Heart right ventricle (tissue), 16 donors: ENCODE results near the gene AKR1C1. TPM values are rescaled to one million over a fixed set of nuclear protein-coding genes. Genes with fewer than 3 reads are reported as not detected.
"Not testable (repeated sequence)": the region's sequence is repeated elsewhere in the genome, so short reads cannot be mapped to it uniquely, and the experiment has no call there.

Experiments used
- ATAC-seq, 8 donors: fragments of 200-7000 bp; cut with Tn5 transposase; one replicate each; pipeline ENCODE4 v1.9.1; 2020; ENCODE audit warnings: mild to moderate bottlenecking in 8 of 8, moderate library complexity in 8 of 8, moderate number of reproducible peaks in 1 of 8
- DNase-seq, 2 donors: peaks; one replicate each; pipeline ENCODE4 v3.0.0-alpha.2; 2020
- H3K27ac ChIP-seq, 10 donors: fragments of 200-600 bp; sonication (generic) in 2 of 10; one replicate each; pipeline versions ENCODE4 v1.5.0 to v1.8.0; 2020 to 2022; ENCODE audit warnings: mild to moderate bottlenecking in 3 of 10
- H3K27me3 ChIP-seq, 7 donors: fragments of 200-600 bp; one replicate each; pipeline ENCODE4 v1.8.0; 2021 to 2022; ENCODE audit warnings: mild to moderate bottlenecking in 2 of 7
- H3K36me3 ChIP-seq, 9 donors: fragments of 200-600 bp; sonication (generic) in 1 of 9; one replicate each; pipeline versions ENCODE4 v1.5.0 to v1.8.0; 2020 to 2022; ENCODE audit warnings: mild to moderate bottlenecking in 2 of 9
- H3K4me1 ChIP-seq, 9 donors: fragments of 200-600 bp; sonication (generic) in 1 of 9; one replicate each; pipeline versions ENCODE4 v1.5.0 to v1.8.0; 2020 to 2022; ENCODE audit warnings: mild to moderate bottlenecking in 4 of 9
- H3K4me3 ChIP-seq, 10 donors: fragments of 200-600 bp; sonication (generic) in 2 of 10; one replicate each; pipeline versions ENCODE4 v1.5.0 to v1.8.0; 2020 to 2022; ENCODE audit warnings: mild to moderate bottlenecking in 7 of 10, moderate library complexity in 2 of 10
- H3K9me3 ChIP-seq, 11 donors: fragments of 200-600 bp in 10 of 11; sonication (generic) in 2 of 11; one replicate each; pipeline versions ENCODE4 v1.5.0 to v1.8.0; 2013 to 2022; ENCODE audit warnings: mild to moderate bottlenecking in 2 of 11, control low read depth in 1 of 11, moderate library complexity in 1 of 11
- WGBS, 2 donors: extraction: QIAGEN DNeasy Blood & Tissue Kit; methylation state at CpG; one replicate each; pipeline ENCODE4 v1.1.7; 2013; ENCODE audit warnings: inconsistent platforms in 1 of 2; 5-methylcytosine and 5-hydroxymethylcytosine counted together
- intact Hi-C, 10 donors: fragments of 100-400 bp; cut with DNase I; formaldehyde crosslinking; loops; one replicate each; pipeline versions ENCODE4 v1.11.1 to v1.14.2; 2022
- polyA plus RNA-seq, 2 donors: library from polyadenylated mRNA; stranded (reverse); fragments of 200-250 nt; gene quantifications; one replicate each; pipeline ENCODE4 v1.2.3, GENCODE V29; 2013
- total RNA-seq, 10 donors: library from RNA; stranded (reverse); fragmentation: NEBNext Ultra II Directional in 3 of 10; extraction: Animal tissue kit (Norgen Biotek cat#: 25700) in 3 of 10; gene quantifications; one replicate each; pipeline versions ENCODE4 v1.2.1 to v1.2.4, GENCODE V29; 2021 to 2023
- TF ChIP-seq, protein P1 (sequence below), 9 donors: fragments of 200-600 bp; sonication (generic) in 2 of 9; IDR thresholded peaks; one replicate each; pipeline versions ENCODE4 v1.5.0 to v1.8.0; 2021 to 2022; ENCODE audit warnings: antibody characterized with exemption in 9 of 9, mild to moderate bottlenecking in 5 of 9, moderate library complexity in 1 of 9
- donor health status: Arrhythmogenic right ventricular cardiomyopathy.
- donor health status: ischemic (EF 13 %, LVEDD 7.1; RV severe dilation, severe dysfunction).
- donor health status: healthy with polysubstance abuse.
- donor health status: DM: no; HTN: yes; CAD: no.
- donor health status: DM: no; HTN: no; CAD: no.
- donor health status: ischemic (EF 25% LVEDD 6.9; RV normal size, moderate dysfunction).
- donor health status: ischemic (EF 25% LVEDD 5.7; RV mildly dilated, moderate dysfunction).
- donor health status: healthy.
- donor health status: DM: yes; HTN: yes; CAD: no.
- donor health status: Ischemic cardiomyopathy.
- donor health status: ischemic (EF 35%, LVEDD 5.7; RV mildly dilated, moderate dysfunction).
- donor health status: nonischemic (EF 11% LVEDD 7.7; RV severe dilation, severe dysfunction).
- donor health status: DM: yes; HTN: yes; CAD: no.
- donor health status: PGD.
- donor health status: ischemic (EF 29% LVEDD 5.4; RV normal size, mild dysfunction).
- donor health status: nonischemic (EF 23%, LVEDD 6.1; RV moderate dilation, normal function).

AKR1C1 gene
- total and polyA plus RNA-seq, 12 donors, result 6.6 to 131 (median 15.5) TPM

DNA sequence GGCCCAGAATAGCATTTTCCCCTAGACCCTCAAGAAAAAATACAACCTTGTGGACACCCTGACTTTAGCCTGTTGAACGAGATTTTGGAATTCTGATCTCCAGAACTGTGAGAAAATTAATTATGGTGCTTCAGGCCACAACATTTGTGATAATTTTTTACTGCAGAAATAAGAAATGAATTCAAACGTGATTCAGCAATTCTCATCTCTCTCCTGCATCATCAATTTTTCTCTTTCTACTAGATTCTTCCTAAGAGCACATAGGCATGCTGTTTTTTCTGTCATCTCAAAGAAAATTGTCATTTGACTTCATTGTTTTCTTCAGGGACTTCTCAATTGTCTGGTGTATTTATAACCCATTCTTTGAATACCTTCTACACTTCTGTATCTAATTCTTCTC, 49.4 kb downstream of the AKR1C1 start:
- Histone ChIP-seq H3K4me1 (peaks cover 0 to 8% (median 0%) of the 10 kb centered on the region in 9 donors), H3K9me3 (no peaks in the 10 kb centered on the region), H3K27me3 (no peaks in the 10 kb centered on the region), H3K4me3 (no peak overlapping the region), H3K36me3 (no peaks in the 10 kb centered on the region), H3K27ac (no peak overlapping the region)
- no peak for ATAC-seq
- intact Hi-C loops, result loop anchor here in 4 of 10 donors (10.0 kb wide), 3 partner anchors 62 to 272 kb away; partner anchors contain the start of gene AKR1C3 (in 2 of the 4)
- DNase-seq, result no peak
- TF ChIP-seq, protein P1, sequence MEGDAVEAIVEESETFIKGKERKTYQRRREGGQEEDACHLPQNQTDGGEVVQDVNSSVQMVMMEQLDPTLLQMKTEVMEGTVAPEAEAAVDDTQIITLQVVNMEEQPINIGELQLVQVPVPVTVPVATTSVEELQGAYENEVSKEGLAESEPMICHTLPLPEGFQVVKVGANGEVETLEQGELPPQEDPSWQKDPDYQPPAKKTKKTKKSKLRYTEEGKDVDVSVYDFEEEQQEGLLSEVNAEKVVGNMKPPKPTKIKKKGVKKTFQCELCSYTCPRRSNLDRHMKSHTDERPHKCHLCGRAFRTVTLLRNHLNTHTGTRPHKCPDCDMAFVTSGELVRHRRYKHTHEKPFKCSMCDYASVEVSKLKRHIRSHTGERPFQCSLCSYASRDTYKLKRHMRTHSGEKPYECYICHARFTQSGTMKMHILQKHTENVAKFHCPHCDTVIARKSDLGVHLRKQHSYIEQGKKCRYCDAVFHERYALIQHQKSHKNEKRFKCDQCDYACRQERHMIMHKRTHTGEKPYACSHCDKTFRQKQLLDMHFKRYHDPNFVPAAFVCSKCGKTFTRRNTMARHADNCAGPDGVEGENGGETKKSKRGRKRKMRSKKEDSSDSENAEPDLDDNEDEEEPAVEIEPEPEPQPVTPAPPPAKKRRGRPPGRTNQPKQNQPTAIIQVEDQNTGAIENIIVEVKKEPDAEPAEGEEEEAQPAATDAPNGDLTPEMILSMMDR (IDR thresholded peaks at IDR 0.05), result no peak
- WGBS, 2 donors, result 69 to 82% methylated on average over 2 of the region's 2 CpGs

DNA sequence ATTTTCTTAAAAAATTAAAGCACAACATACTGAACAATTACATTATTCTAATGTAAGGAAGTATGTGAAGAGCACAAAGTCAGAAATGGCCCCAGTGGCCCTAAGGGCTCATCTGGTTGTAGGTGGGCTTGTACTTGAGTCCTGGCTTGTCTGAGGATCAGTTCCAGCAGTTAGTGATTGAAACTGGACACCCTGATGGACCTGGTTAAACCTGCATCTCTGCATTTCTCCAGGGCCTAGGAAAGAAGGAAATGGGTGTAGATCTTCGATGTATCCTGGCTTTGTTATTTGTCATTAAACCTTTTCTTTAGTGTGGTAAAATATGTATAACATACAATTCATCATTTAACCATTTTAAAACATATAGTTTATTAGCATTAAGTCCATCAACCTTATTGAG, 50.2 kb downstream of the AKR1C1 start:
- H3K27me3 ChIP-seq, result no peaks in the 10 kb centered on the region
- H3K9me3 ChIP-seq, result no peaks in the 10 kb centered on the region
- TF ChIP-seq, protein P1 (IDR thresholded peaks at IDR 0.05), result no peak
- H3K36me3 ChIP-seq, result no peaks in the 10 kb centered on the region
- intact Hi-C loops, result loop anchor here in 4 of 10 donors (10.0 kb wide), 3 partner anchors 61 to 271 kb away; partner anchors contain the start of gene AKR1C3 (in 2 of the 4)
- 81 to 85% methylated on average over 1 of the region's 1 CpG for WGBS, 2 donors
- DNase-seq (no peak), ATAC-seq (no peak)
- H3K4me1 ChIP-seq, result peaks cover 0 to 15% (median 0%) of the 10 kb centered on the region in 9 donors
- no peak overlapping the region for H3K27ac ChIP-seq
- H3K4me3 ChIP-seq, result no peak overlapping the region

DNA sequence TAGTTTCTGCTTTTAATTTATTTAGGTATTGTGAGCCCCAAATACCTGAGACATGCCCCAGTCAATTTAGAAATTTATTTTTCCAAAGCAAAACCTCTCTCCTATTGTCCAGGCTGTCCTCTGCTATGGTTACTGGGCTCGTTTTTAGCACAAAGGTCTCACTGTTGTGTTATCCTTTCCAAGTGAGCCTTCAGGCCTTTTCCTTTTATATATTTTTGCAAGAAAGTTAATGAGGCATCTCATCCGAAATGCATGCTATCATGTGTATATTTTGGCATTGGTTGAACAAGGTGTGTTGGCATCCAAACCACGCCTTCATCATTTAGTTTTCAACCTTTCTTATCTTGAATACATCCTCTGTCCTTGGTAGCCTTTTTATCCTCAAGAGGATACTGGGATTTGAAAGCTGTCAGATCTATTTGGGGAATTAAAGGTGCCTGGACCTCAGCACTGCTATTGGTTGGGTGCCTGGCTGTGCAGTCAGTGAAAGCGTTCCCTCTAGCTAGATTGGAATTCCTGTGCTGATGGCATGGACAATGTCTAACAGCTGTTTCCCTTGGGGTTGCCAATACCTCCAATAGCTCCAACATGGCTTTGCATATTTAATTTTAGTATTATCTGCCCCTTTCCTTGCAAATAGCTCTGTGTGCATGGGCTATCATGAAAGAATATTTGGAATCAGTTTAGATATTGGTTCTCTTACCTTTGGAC, 51.1 kb downstream of the AKR1C1 start:
- intact Hi-C loops, result loop anchor here in 4 of 10 donors (10.0 kb wide), 3 partner anchors 60 to 270 kb away; partner anchors contain the start of gene AKR1C3 (in 2 of the 4)
- not testable (repeated sequence) for H3K4me3 ChIP-seq, DNase-seq, H3K27ac ChIP-seq, H3K36me3 ChIP-seq, ATAC-seq, H3K9me3 ChIP-seq, H3K27me3 ChIP-seq
- WGBS, 2 donors, result 54 to 58% methylated on average over 4 of the region's 4 CpGs
- H3K4me1 ChIP-seq, result peaks cover 0 to 25% (median 9%) of the 10 kb centered on the region in 9 donors

DNA sequence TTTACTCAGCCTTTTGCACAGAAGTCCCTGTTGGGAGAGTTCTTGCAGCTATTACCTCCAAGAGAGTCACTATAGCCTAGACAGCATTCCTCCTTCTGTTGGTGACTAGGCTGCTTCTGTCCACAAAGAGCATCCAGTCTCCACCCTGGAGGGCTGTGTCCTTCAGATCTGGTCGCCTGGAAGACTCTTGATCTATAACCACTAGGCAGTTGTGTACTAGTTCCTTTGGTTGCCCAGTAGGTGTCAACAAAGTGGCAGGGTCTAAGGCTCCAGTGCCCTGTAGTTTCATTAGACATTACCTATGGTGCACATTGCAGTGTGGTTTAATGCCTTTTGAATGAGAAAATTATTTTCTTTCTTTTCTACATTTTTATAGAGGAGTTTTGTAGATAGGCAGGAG, 51.7 kb downstream of the AKR1C1 start:
- WGBS, 2 donors, result 58 to 71% methylated on average over 1 of the region's 1 CpG
- H3K4me3 ChIP-seq, result no peak overlapping the region

More for the DNA sequence above, 51.7 kb downstream of the AKR1C1 start:
- no peak overlapping the region for H3K27ac ChIP-seq
- intact Hi-C loops, result loop anchor here in 8 of 10 donors (5.0 to 10.0 kb wide), 5 partner anchors 60 to 270 kb away; partner anchors contain the start of gene AKR1C3 (in 5 of the 8)
- peaks cover 0 to 30% (median 15%) of the 10 kb centered on the region in 9 donors for H3K4me1 ChIP-seq
- no peak for DNase-seq
- no peaks in the 10 kb centered on the region for H3K36me3 ChIP-seq
- TF ChIP-seq, protein P1 (IDR thresholded peaks at IDR 0.05), result peak in 6 of 9 donors; percentile 6 to 42 (median 18)
- no peak for ATAC-seq
- H3K27me3 ChIP-seq, result no peaks in the 10 kb centered on the region
- no peaks in the 10 kb centered on the region for H3K9me3 ChIP-seq
